ENCODE measurements around the gene ARFGEF2. TPM values are rescaled to one million over a fixed set of nuclear protein-coding genes. Genes with fewer than 3 reads are reported as not detected.

ARFGEF2 gene
- total and polyA plus RNA-seq, 8 donors: 6.9 to 26.2 (median 23.0) TPM

- H3K27me3 ChIP-seq: no peaks in the 10 kb centered on the region
- H3K4me3 ChIP-seq: no peak overlapping the region
- no peak for DNase-seq
- FAIRE-seq: no peak
- peak overlapping the region in 1 of 4 donors; percentile 61 for H3K27ac ChIP-seq
- WGBS, 2 donors: 86 to 92% methylated on average over 3 of the region's 3 CpGs
- no peak for ATAC-seq
- peaks cover 0 to 7% (median 0%) of the 10 kb centered on the region in 3 donors for H3K36me3 ChIP-seq
- H3K4me1 ChIP-seq: peaks cover 0 to 8% (median 4%) of the 10 kb centered on the region in 3 donors
- TF ChIP-seq CTCF (IDR thresholded peaks at IDR 0.05): no peak
- no peaks in the 10 kb centered on the region for H3K9me3 ChIP-seq
- intact Hi-C loops (cut with DNase I): no loop called here
Measured at GRCh38 chr20:48944663-48945297, 23.3 kb downstream of the ARFGEF2 start.

GRCh38 chr20:48945840-48946514 is 24.5 kb downstream of the ARFGEF2 start:
- Histone ChIP-seq H3K4me3 (no peak overlapping the region), H3K27ac (peak overlapping the region in 3 of 4 donors; percentile 16 to 66 (median 64)), H3K4me1 (peaks cover 0 to 4% (median 0%) of the 10 kb centered on the region in 3 donors), H3K9me3 (no peaks in the 10 kb centered on the region), H3K27me3 (no peaks in the 10 kb centered on the region), H3K36me3 (peaks cover 0 to 13% (median under 1%) of the 10 kb centered on the region in 3 donors)
- peak; percentile 82 to 94 (median 88) for ATAC-seq
- no peak for FAIRE-seq
- WGBS, 2 donors: 64% methylated on average over 6 of the region's 6 CpGs
- intact Hi-C loops (cut with DNase I): no loop called here
- TF ChIP-seq CTCF (IDR thresholded peaks at IDR 0.05): no peak
- peak in 4 of 6 donors; percentile 47 to 63 (median 56) for DNase-seq

- H3K9me3 ChIP-seq: no peaks in the 10 kb centered on the region
- no peak overlapping the region for H3K27ac ChIP-seq
- intact Hi-C loops (cut with DNase I): no loop called here
- no peak for FAIRE-seq
- no peak for ATAC-seq
- H3K27me3 ChIP-seq: no peaks in the 10 kb centered on the region
- H3K4me1 ChIP-seq: peaks cover 0 to 4% (median 0%) of the 10 kb centered on the region in 3 donors
- H3K36me3 ChIP-seq: peaks cover 0 to 38% (median 11%) of the 10 kb centered on the region in 3 donors
- TF ChIP-seq CTCF (IDR thresholded peaks at IDR 0.05): no peak
- WGBS, 2 donors: 87 to 93% methylated on average over 6 of the region's 6 CpGs
- DNase-seq: no peak
- no peak overlapping the region for H3K4me3 ChIP-seq
Measured at GRCh38 chr20:48948612-48949011, 27.1 kb downstream of the ARFGEF2 start.

GRCh38 chr20:48949304-48950170 is 28.0 kb downstream of the ARFGEF2 start:
- peaks cover 0 to 47% (median 14%) of the 10 kb centered on the region in 3 donors for H3K36me3 ChIP-seq
- no peak for TF ChIP-seq CTCF (IDR thresholded peaks at IDR 0.05)
- WGBS, 2 donors: 79 to 80% methylated on average over 7 of the region's 7 CpGs
- intact Hi-C loops (cut with DNase I): no loop called here
- H3K27me3 ChIP-seq: no peaks in the 10 kb centered on the region
- H3K9me3 ChIP-seq: no peaks in the 10 kb centered on the region
- DNase-seq (no peak), FAIRE-seq (no peak), ATAC-seq (no peak)
- no peak overlapping the region for H3K4me3 ChIP-seq
- peaks cover 0 to 4% (median 0%) of the 10 kb centered on the region in 3 donors for H3K4me1 ChIP-seq
- no peak overlapping the region for H3K27ac ChIP-seq
